Measurements from ENCODE around the gene HOXD3. TPM values are rescaled to one million over a fixed set of nuclear protein-coding genes. Genes with fewer than 3 reads are reported as not detected.

The HOXD3 gene
- total RNA-seq, 1 experiment from 2014 or later = not detected

GRCh38 chr2:176148751-176149421 lies 8.2 kb upstream of the HOXD3 start:
- DNase-seq (ENCODE audit: low read depth) = no peak

DNA sequence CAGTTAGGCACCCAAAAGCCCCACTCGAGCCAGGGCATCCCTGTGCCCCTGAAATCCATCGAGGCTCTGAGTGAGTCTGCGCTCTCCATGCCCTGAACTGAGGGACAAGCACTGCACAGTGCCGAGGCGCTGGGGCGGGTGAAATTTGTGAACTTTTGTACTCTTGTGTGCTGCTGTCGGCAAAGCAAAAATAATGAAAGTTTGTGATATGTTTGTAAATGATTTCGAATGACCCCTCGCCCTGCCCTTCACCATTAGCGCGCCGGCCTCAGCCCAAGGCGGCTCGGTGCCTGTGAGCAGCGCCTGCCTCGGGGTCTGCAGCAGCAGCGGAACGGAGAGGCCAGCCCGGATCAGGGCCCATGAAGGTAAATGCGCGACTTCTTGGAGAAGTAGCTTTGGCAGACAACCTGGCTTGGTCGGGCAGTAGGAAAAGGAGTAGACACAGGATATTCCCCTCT lies 7.6 kb upstream of the HOXD3 start:
- no peak for DNase-seq (ENCODE audit: low read depth)

DNA sequence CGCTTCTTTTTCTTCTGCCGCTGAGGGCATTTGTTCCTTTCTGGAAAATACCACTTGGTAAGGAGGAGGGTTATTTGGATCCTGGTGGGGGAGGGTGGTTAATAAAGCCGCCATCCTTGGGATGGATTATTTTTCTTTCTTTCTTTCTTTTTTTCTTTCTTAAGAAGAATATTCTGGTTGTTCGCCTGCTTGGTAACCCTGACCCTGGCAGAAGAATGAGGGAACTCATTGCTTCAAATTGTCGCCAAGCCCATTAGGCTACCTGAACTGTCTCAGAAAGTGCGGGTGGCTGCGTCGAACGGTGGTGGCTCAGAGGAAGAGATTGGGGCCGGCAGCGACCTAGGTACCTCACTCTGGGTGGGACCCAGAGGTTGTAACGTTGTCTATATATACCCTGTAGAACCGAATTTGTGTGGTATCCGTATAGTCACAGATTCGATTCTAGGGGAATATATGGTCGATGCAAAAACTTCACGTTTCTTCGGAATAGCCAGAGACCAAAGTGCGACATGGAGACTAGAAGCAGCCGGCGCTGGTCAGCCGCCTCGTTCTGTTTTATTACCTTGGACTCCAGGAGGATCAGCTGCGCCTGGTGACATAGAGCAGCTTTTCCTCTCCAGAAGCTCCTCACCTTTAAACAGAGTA lies 7.0 kb upstream of the HOXD3 start:
- no peak for DNase-seq (ENCODE audit: low read depth)

GRCh38 chr2:176150584-176151441 lies 6.3 kb upstream of the HOXD3 start:
- DNase-seq (ENCODE audit: low read depth) = no peak

GRCh38 chr2:176151442-176152287 lies 5.4 kb upstream of the HOXD3 start, which contains the start of gene HOXD4:
Gene HOXD4 (plus strand): TSS chr2:176151550. CDS start chr2:176151634, 84 bp downstream.
- DNase-seq (ENCODE audit: low read depth) = no peak

DNA sequence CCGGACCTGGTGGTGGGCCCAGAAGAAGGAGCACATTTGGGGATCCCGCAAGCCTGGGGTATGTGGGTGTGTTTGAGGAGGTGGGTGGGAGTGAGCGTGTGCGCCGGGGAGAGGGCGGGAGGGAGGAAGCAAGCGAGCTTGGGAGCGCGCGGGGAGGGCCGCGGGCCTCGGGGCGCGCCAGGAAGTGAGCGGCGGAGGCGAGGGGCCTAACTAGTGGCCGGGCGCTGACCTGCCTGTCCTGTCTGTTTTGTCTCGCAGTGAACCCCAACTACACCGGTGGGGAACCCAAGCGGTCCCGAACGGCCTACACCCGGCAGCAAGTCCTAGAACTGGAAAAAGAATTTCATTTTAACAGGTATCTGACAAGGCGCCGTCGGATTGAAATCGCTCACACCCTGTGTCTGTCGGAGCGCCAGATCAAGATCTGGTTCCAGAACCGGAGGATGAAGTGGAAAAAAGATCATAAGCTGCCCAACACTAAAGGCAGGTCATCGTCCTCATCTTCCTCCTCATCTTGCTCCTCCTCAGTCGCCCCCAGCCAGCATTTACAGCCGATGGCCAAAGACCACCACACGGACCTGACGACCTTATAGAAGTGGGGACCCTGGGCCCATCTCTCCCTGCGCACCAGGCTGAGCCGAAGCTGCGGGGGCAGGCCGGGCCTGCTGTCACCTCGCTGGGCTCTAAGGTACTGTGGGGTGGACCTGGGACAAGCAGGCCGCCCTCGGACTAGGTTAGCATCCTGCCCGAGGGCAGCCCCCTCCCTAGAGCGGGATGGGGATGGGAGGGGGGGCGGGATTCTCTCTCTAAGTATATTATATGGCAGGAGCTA lies 4.5 kb upstream of the HOXD3 start:
- no peak for DNase-seq (ENCODE audit: low read depth)

GRCh38 chr2:176154576-176155252 lies 2.4 kb upstream of the HOXD3 start:
- no peak for DNase-seq (ENCODE audit: low read depth)

DNA sequence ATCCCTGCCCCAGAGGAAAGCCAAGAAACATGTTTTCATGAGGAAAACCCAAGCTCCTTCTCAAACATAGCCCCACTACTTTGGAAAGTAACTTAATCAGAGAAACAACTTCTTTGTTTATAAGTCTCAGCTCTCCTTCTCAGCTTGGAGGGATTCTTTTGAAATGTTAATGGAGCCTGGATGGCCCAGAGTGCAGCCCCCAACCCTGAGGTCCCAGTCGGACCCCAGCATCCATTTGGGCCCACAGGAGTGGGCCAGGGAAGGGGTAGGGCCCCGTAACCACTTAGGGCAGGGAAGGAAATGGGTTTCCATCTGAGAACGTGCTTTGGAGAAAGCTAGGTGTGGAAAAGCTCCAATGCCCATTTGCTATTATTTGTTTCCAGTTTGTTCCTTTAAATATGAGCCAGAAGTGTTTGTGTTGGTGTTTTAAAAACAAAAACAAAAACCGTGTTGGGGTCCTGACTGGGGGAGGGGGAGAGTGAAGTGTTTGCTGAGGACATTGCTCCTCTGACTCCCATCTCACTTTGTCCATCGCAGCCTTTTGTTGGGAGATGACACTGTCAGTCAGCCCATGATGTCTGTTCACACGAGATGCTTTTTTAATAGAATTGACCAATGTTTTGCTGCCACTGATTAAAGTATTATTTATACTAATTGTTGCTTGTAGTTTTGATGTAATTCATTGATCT lies 1.6 kb upstream of the HOXD3 start:
- DNase-seq (ENCODE audit: low read depth) = no peak

- no peak for DNase-seq (ENCODE audit: low read depth)
Measured at GRCh38 chr2:176156301-176156806, 753 bp upstream of the HOXD3 start.

- DNase-seq (ENCODE audit: low read depth) = peak; percentile 4
Measured at GRCh38 chr2:176157499-176158185, 535 bp downstream of the HOXD3 start.

- no peak for DNase-seq (ENCODE audit: low read depth)
Measured at GRCh38 chr2:176158186-176158591, 1.1 kb downstream of the HOXD3 start.

- DNase-seq (ENCODE audit: low read depth) = no peak
Measured at GRCh38 chr2:176158855-176159662, 2.0 kb downstream of the HOXD3 start.

GRCh38 chr2:176159663-176160250 lies 2.6 kb downstream of the HOXD3 start:
- no peak for DNase-seq (ENCODE audit: low read depth)

- no peak for DNase-seq (ENCODE audit: low read depth)
Measured at GRCh38 chr2:176160251-176160985, 3.3 kb downstream of the HOXD3 start.

GRCh38 chr2:176160986-176161824 lies 4.1 kb downstream of the HOXD3 start:
- no peak for DNase-seq (ENCODE audit: low read depth)
